WTC11 (cell line): Measurements from ENCODE around the gene ZFP36L2. TPM values are rescaled to one million over a fixed set of nuclear protein-coding genes. Genes with fewer than 3 reads are reported as not detected.

Source experiments
- ATAC-seq: fragments of 200-7000 bp; cut with Tn5 transposase; 2 replicates; pipeline ENCODE4 v1.10.0; 2021; ENCODE audit warnings: mild to moderate bottlenecking, moderate library complexity
- CTCF ChIA-PET: fragments of 300-600 bp; sonication (Branson Sonifier 250); formaldehyde crosslinking; loops from one replicate; lab custom pipeline; 2021; ENCODE audit warnings: antibody characterized with exemption; lab: Charles Lee
- POLR2A ChIA-PET: fragments of 350-600 bp; sonication (Branson Sonifier 250); formaldehyde crosslinking; loops from one replicate; lab custom pipeline; 2021; ENCODE audit warnings: antibody characterized with exemption; lab: Charles Lee
- DNase-seq: peaks from one replicate; pipeline ENCODE4 v3.0.0; 2021; ENCODE audit warnings: low spot score
- H3K27ac Mint-ChIP-seq: 2 replicates; pipeline ENCODE4 v1.8.0; 2021; ENCODE audit warnings: mixed read lengths
- H3K27me3 Mint-ChIP-seq: 2 replicates; pipeline ENCODE4 v1.8.0; 2021; ENCODE audit warnings: low read depth, mild to moderate bottlenecking, moderate library complexity, mixed read lengths
- H3K36me3 Mint-ChIP-seq: 2 replicates; pipeline ENCODE4 v1.8.0; 2021; ENCODE audit warnings: mixed read lengths
- H3K4me1 Mint-ChIP-seq: 2 replicates; pipeline ENCODE4 v1.8.0; 2022; ENCODE audit warnings: mixed read lengths
- H3K4me3 Mint-ChIP-seq: 2 replicates; pipeline ENCODE4 v1.8.0; 2021; ENCODE audit warnings: mild to moderate bottlenecking, moderate library complexity, mixed read lengths
- H3K9me3 Mint-ChIP-seq: 2 replicates; pipeline ENCODE4 v1.8.0; 2021; ENCODE audit warnings: mixed read lengths
- ARID4B ChIP-seq: sonication (generic); formaldehyde crosslinking; IDR thresholded peaks from 2 replicates; pipeline ENCODE4 v1.8.0; 2023; ENCODE audit warnings: missing genetic modification reagents, mild to moderate bottlenecking, borderline replicate concordance
- ATF1 ChIP-seq: sonication (generic); formaldehyde crosslinking; IDR thresholded peaks from 2 replicates; pipeline ENCODE4 v1.8.1; 2023; ENCODE audit warnings: mild to moderate bottlenecking, moderate library complexity, missing genetic modification reagents
- CTCF ChIP-seq: fragments of 200-600 bp; IDR thresholded peaks from 2 replicates; pipeline ENCODE4 v1.8.0; 2022; ENCODE audit warnings: antibody characterized with exemption
- EMX1 ChIP-seq: fragments of 250-450 bp; sonication (Bioruptor Pico); IDR thresholded peaks from 2 replicates; pipeline ENCODE4 v1.8.0; 2021; ENCODE audit warnings: mild to moderate bottlenecking
- FOXP4 ChIP-seq: sonication (generic); formaldehyde crosslinking; IDR thresholded peaks from 2 replicates; pipeline ENCODE4 v1.8.0; 2022; ENCODE audit warnings: mild to moderate bottlenecking, missing genetic modification reagents
- GABPB1 ChIP-seq: sonication (generic); formaldehyde crosslinking; IDR thresholded peaks from 2 replicates; pipeline ENCODE4 v1.8.1; 2023; ENCODE audit warnings: mild to moderate bottlenecking, missing genetic modification reagents
- HMGA2 ChIP-seq: fragments of 250-450 bp; sonication (Bioruptor Pico); IDR thresholded peaks from 2 replicates; pipeline ENCODE4 v1.4.0; 2021; ENCODE audit warnings: mild to moderate bottlenecking, moderate library complexity
- JUN ChIP-seq: sonication (generic); formaldehyde crosslinking; IDR thresholded peaks from 2 replicates; pipeline ENCODE4 v1.8.0; 2023; ENCODE audit warnings: mild to moderate bottlenecking, missing genetic modification reagents
- NR1H2 ChIP-seq: sonication (generic); formaldehyde crosslinking; IDR thresholded peaks from 2 replicates; pipeline ENCODE4 v1.9.0; 2021; ENCODE audit warnings: mild to moderate bottlenecking, moderate library complexity, missing genetic modification reagents
- PRDM15 ChIP-seq: sonication (generic); formaldehyde crosslinking; IDR thresholded peaks from 2 replicates; pipeline ENCODE4 v1.8.0; 2022; ENCODE audit warnings: missing genetic modification reagents
- TP53 ChIP-seq: sonication (generic); formaldehyde crosslinking; IDR thresholded peaks from 2 replicates; pipeline ENCODE4 v1.8.1; 2023; ENCODE audit warnings: mild to moderate bottlenecking, missing genetic modification reagents
- ZNF121 ChIP-seq: sonication (generic); formaldehyde crosslinking; IDR thresholded peaks from 2 replicates; pipeline ENCODE4 v1.8.0; 2023; ENCODE audit warnings: missing genetic modification reagents
- ZNF671 ChIP-seq: fragments of 250-450 bp; sonication (Bioruptor Pico); IDR thresholded peaks from 2 replicates; pipeline ENCODE4 v1.8.0; 2021; ENCODE audit warnings: mild to moderate bottlenecking
- total RNA-seq: library from RNA; stranded (reverse); gene quantifications from 3 replicates; pipeline ENCODE4 v1.2.3, GENCODE V29; 2021
- TF ChIP-seq, protein P1 (sequence below): sonication (generic); formaldehyde crosslinking; IDR thresholded peaks from 2 replicates; pipeline ENCODE4 v1.8.1; 2022; ENCODE audit warnings: mild to moderate bottlenecking, moderate library complexity, missing genetic modification reagents

The ZFP36L2 gene
- total RNA-seq, 1 experiment from 2014 or later, result 50.4 TPM

GRCh38 chr2:43230351-43230885, 4.0 kb upstream of the ZFP36L2 start:
- TF ChIP-seq HMGA2 (CRISPR knock-in tag), result no peak
- no peak for TF ChIP-seq ARID4B (CRISPR knock-in tag)
- no peak for TF ChIP-seq JUN (CRISPR knock-in tag)
- ChIA-PET POLR2A (no interaction called here), CTCF (interaction anchor here (0.8 to 5.1 kb wide), 8 partner anchors 9 to 256 kb away, joined by 3 to 30 read pairs (median 12); no protein-coding TSS in a partner anchor)
- Mint-ChIP-seq H3K4me1 (peaks cover 39% of the 10 kb centered on the region), H3K36me3 (no peaks in the 10 kb centered on the region), H3K27me3 (no peaks in the 10 kb centered on the region), H3K9me3 (no peaks in the 10 kb centered on the region), H3K4me3 (no peak overlapping the region), H3K27ac (peak overlapping the region; percentile 84)
- DNase-seq (peak; percentile 39), ATAC-seq (peak; percentile 3; the same call in 1 of the 2 replicates)

DNA sequence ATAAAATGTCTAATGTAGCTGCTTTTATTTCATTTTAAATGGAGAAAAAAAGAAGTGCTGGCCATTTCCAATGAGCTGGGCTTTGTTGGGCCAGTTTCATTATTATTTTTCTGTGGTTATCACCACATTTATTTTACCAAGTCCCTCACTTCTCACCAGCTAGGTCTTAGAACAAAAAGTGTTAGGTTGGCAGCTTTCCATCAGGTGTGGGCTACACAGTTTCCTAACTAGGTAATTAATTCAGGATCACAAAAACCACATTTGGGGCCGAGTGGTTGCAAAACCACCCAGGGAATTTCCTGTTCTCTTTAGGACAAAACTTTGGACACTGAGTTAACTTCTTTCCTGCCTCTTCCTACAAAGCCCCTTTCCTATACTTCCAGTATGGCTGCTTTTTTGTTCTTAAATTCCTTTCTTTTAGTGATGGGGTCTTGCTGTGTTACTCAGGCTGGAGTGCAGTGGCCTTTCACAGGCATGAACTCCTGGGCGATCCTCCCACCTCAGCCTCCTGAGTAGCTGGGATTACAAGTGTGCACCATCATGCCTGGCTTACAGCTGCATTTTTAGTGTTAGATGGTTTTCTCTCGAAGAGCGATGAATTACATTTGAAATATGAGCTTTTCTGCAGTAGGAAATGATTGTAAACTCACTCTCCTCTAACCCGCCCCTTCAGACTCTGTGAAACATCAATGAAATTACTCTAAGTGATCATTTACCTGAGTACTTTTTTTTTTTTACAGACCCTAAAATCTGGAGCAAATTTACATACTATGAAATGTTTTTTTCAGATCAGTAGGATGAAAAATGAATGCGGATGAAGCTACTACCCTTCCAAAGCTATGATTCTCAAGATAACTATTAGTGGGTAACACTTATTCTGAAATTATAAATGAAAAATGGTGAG, 2.6 kb upstream of the ZFP36L2 start:
- DNase-seq, result no peak
- H3K4me3 Mint-ChIP-seq, result no peak overlapping the region
- ChIA-PET CTCF (interaction anchor here (0.7 to 5.1 kb wide), 28 partner anchors 8 to 329 kb away, joined by 3 to 31 read pairs (median 5); no protein-coding TSS in a partner anchor), POLR2A (interaction anchor here (1.5 kb wide), 1 partner anchor 11 kb away, joined by 3 read pairs; no protein-coding TSS in a partner anchor)
- H3K27ac Mint-ChIP-seq, result no peak overlapping the region; the same call in 1 of the 2 replicates
- no peaks in the 10 kb centered on the region for H3K27me3 Mint-ChIP-seq
- peaks cover 39% of the 10 kb centered on the region for H3K4me1 Mint-ChIP-seq
- TF ChIP-seq TP53 (CRISPR knock-in tag) (no peak), ZNF121 (CRISPR knock-in tag) (0 out of 2 replicates have a peak, but pooled peaks have one; percentile 31), NR1H2 (CRISPR knock-in tag) (no peak), CTCF (no peak)
- no peaks in the 10 kb centered on the region for H3K9me3 Mint-ChIP-seq
- ATAC-seq, result no peak
- H3K36me3 Mint-ChIP-seq, result peaks cover 3% of the 10 kb centered on the region

- H3K4me3 Mint-ChIP-seq, result peak overlapping the region; percentile 73
- peaks cover 10% of the 10 kb centered on the region for H3K36me3 Mint-ChIP-seq
- POLR2A ChIA-PET, result interaction anchor here (1.5 to 2.3 kb wide), 2 partner anchors 10 to 49 kb away, joined by 3 to 11 read pairs; no protein-coding TSS in a partner anchor
- no peaks in the 10 kb centered on the region for H3K27me3 Mint-ChIP-seq
- no peak for DNase-seq
- H3K9me3 Mint-ChIP-seq, result no peaks in the 10 kb centered on the region
- CTCF ChIA-PET, result interaction anchor here (0.7 to 5.1 kb wide), 29 partner anchors 8 to 303 kb away, joined by 3 to 31 read pairs (median 9); no protein-coding TSS in a partner anchor
- no peak overlapping the region for H3K27ac Mint-ChIP-seq
- peaks cover 44% of the 10 kb centered on the region for H3K4me1 Mint-ChIP-seq
- ATAC-seq, result no peak
- TF ChIP-seq ATF1 (CRISPR knock-in tag) (no peak), ZNF671 (no peak), EMX1 (no peak), GABPB1 (CRISPR knock-in tag) (no peak), PRDM15 (CRISPR knock-in tag) (no peak), FOXP4 (CRISPR knock-in tag) (no peak)
- TF ChIP-seq, protein P1, sequence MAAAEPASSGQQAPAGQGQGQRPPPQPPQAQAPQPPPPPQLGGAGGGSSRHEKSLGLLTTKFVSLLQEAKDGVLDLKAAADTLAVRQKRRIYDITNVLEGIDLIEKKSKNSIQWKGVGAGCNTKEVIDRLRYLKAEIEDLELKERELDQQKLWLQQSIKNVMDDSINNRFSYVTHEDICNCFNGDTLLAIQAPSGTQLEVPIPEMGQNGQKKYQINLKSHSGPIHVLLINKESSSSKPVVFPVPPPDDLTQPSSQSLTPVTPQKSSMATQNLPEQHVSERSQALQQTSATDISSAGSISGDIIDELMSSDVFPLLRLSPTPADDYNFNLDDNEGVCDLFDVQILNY (CRISPR knock-in tag), result no peak
Observed at GRCh38 chr2:43228321-43228751, 1.9 kb upstream of the ZFP36L2 start.
